Fibroblast of mammary gland (primary cell): ENCODE results near the gene PDHB.
A peak's percentile ranks its signal among the peaks of the same experiment; 100 is the strongest.

ENCODE experiments used
- DNase-seq: peaks from one replicate; pipeline ENCODE4 v3.0.0-alpha.2; 2010; ENCODE audit warnings: low read depth
- H3K4me3 ChIP-seq: 2 replicates; pipeline ENCODE4 v1.5.1; 2011; ENCODE audit warnings: low read depth, mild to moderate bottlenecking, low read length, moderate library complexity; ENCODE audit not compliant: control insufficient read depth
- TF ChIP-seq, protein P1 (sequence below): conservative IDR thresholded peaks from 2 replicates; pipeline ENCODE4 v1.5.1; 2011; ENCODE audit warnings: low read depth, low read length, inconsistent platforms; ENCODE audit not compliant: control insufficient read depth, insufficient read depth

Gene PDHB

GRCh38 chr3:58387650-58388546 lies 45.7 kb downstream of the PDHB start:
- TF ChIP-seq, protein P1, sequence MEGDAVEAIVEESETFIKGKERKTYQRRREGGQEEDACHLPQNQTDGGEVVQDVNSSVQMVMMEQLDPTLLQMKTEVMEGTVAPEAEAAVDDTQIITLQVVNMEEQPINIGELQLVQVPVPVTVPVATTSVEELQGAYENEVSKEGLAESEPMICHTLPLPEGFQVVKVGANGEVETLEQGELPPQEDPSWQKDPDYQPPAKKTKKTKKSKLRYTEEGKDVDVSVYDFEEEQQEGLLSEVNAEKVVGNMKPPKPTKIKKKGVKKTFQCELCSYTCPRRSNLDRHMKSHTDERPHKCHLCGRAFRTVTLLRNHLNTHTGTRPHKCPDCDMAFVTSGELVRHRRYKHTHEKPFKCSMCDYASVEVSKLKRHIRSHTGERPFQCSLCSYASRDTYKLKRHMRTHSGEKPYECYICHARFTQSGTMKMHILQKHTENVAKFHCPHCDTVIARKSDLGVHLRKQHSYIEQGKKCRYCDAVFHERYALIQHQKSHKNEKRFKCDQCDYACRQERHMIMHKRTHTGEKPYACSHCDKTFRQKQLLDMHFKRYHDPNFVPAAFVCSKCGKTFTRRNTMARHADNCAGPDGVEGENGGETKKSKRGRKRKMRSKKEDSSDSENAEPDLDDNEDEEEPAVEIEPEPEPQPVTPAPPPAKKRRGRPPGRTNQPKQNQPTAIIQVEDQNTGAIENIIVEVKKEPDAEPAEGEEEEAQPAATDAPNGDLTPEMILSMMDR, result no peak
- no peak for DNase-seq
- H3K4me3 ChIP-seq, result no peak overlapping the region

DNA sequence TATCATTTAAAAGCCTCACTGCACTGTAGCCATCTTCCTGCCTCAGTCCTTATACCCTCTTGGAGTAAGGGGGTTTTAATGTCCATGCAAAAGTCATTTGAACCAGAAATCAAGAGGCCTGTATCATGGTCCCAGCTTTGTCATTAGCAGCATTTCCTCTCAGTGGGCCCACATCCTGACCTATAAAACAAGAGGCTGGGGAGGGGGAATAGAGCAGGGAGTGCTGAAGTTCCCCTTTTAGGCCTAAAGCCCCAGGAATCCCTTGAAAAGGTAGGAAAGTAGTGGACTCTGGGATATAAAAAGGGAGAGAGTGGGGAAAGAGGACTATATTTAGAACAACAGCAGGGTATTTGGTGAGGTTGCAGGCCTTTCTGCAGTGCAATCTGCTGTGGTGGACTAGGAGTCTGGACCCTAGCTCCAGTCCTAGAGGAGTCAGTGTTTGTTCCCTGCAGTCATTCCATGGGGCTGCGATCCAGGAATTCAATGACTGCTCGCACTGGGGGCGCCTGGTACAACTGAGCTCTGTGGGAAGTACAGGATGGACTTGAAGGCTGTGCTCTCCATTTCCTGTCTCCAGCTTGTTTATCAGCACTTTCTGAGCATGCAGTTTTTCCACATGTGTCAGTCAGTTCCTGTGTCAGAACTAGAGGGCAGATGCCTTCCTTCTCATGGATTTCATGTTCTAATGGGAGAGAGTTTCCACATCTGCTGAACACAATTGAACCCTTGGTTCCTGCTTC lies 46.8 kb downstream of the PDHB start:
- DNase-seq, result peak; percentile 84
- no peak overlapping the region for H3K4me3 ChIP-seq
- TF ChIP-seq, protein P1, result no peak

- TF ChIP-seq, protein P1, result no peak
- no peak overlapping the region for H3K4me3 ChIP-seq
- DNase-seq, result no peak
Measured at GRCh38 chr3:58384381-58385090, 49.1 kb downstream of the PDHB start.

- TF ChIP-seq, protein P1, result no peak
Measured at GRCh38 chr3:58383904-58384303, 49.7 kb downstream of the PDHB start.

GRCh38 chr3:58383476-58383875 lies 50.2 kb downstream of the PDHB start:
- TF ChIP-seq, protein P1, result no peak
- peak; percentile 75 for DNase-seq
- no peak overlapping the region for H3K4me3 ChIP-seq

More at GRCh38 chr3:58383904-58384303, 49.7 kb downstream of the PDHB start:
- peak; percentile 99 for DNase-seq
- H3K4me3 ChIP-seq, result no peak overlapping the region

DNA sequence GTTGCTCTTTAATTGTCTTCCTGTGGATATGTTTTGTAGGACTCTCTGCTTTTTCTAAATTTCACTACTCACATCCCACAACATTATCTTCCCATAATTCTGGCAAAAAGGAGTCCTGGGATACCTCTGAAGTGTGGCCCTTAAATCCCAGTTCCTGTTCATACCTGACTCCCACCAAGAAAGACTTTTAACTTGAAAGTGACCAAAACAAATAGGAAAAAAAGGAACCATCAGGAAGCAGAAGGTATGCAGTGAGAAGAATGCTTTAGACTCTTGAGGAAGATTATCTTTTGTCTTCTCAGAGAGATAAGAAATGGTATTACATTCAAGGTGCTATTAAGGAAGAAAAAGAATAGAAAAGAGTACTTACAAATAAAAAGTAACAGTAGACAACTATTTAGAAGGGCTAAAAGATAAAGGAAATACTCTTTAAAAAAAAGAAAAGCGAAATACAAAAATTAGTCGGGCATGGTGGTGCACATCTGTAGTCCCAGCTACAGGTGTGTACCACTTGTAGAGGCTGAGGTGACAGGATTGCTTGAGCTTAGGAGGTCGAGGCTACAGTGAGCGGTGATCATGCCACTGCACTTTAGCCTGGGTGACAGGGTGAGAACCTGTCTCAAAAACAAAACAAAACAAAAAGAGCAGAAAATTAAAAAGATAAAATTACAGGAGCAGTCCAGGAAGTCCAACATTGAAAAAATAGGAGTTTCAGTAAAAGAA lies 54.1 kb downstream of the PDHB start:
- TF ChIP-seq, protein P1, result no peak
- DNase-seq, result no peak

More for the DNA sequence above, 54.1 kb downstream of the PDHB start:
- no peak overlapping the region for H3K4me3 ChIP-seq
